Measurements from ENCODE around the gene USP1. TPM values are rescaled to one million over a fixed set of nuclear protein-coding genes. Genes with fewer than 3 reads are reported as not detected.

The USP1 gene
- total and polyA plus RNA-seq, 10 of the 15 experiments (the other 5 are each of a cell fraction or from before 2014, with no cell fraction given), result 25.6 to 77.9 (median 48.1) TPM

GRCh38 chr1:62494137-62494536, 57.3 kb downstream of the USP1 start:
- Histone ChIP-seq H2AFZ (ENCODE audit: control insufficient read depth, low read depth, low read length) (no peak overlapping the region), H4K20me1 (ENCODE audit: control insufficient read depth, insufficient read depth) (no peaks in the 10 kb centered on the region), H3K9me3 (replicated peaks; ENCODE audit: control insufficient read depth, insufficient read depth, low read length) (no peaks in the 10 kb centered on the region), H3K27ac (ENCODE audit: control insufficient read depth, insufficient read depth) (no peak overlapping the region), H3K36me3 (ENCODE audit: control insufficient read depth in 2 of 2, insufficient read depth in 2 of 2, low read length in 1 of 2) (0 out of 4 replicates have a peak, but pooled peaks cover 0 to 2% of the 10 kb centered on the region in 2 experiments), H3K79me2 (ENCODE audit: control insufficient read depth, insufficient read depth, low read length) (no peaks in the 10 kb centered on the region), H3K4me2 (ENCODE audit: control insufficient read depth, insufficient read depth) (no peak overlapping the region), H3K4me1 (ENCODE audit: control insufficient read depth, insufficient read depth, low read length) (no peaks in the 10 kb centered on the region), H3K4me3 (no peak overlapping the region), H3K27me3 (replicated peaks in 1 of 2; ENCODE audit: control insufficient read depth in 2 of 2, insufficient read depth in 2 of 2, low read length in 1 of 2) (no peaks in the 10 kb centered on the region), H3K9ac (ENCODE audit: control insufficient read depth, insufficient read depth, low read length) (no peak overlapping the region)
- POLR2A ChIA-PET, result no interaction called here
- in situ Hi-C loops (cut with MboI), result no loop called here
- no peak for DNase-seq (ENCODE audit: low read depth, low spot score)
- SMC1A ChIA-PET (ENCODE audit: uncharacterized antibody, unreplicated experiment), result interaction anchor here (0.6 to 0.8 kb wide), 2 partner anchors 15 to 16 kb away, joined by 3 read pairs; no protein-coding TSS in a partner anchor
- CTCF ChIA-PET, result interaction anchor here (0.6 to 0.7 kb wide), 2 partner anchors 14 to 168 kb away, joined by 3 read pairs; no protein-coding TSS in a partner anchor
- 85% methylated on average over 4 of the region's 4 CpGs for WGBS (ENCODE audit: insufficient coverage, insufficient replicate concordance, low lambda C conversion rate, missing lambda C conversion rate)
- BruUV-seq (replicated peaks), result no TSS peak
- ATAC-seq, result no peak
- RAD21 ChIA-PET (ENCODE audit: unreplicated experiment), result no interaction called here
- FAIRE-seq, result no peak
- intact Hi-C loops (cut with micrococcal nuclease; ENCODE audit: unreplicated experiment), result no loop called here
- TF ChIP-seq TAF1 (IDR thresholded peaks at IDR 0.05; ENCODE audit: borderline replicate concordance, low read depth, low read length) (no peak), ZSCAN29 (IDR thresholded peaks at IDR 0.05) (no peak), GATAD2B (conservative IDR thresholded peaks at IDR 0.05; ENCODE audit: low read depth) (no peak), SRF (IDR thresholded peaks at IDR 0.05; ENCODE audit: low read depth in 2 of 2, low read length in 2 of 2) (no peak), DPF2 (IDR thresholded peaks at IDR 0.05) (no peak), ZBTB33 (IDR thresholded peaks at IDR 0.05) (no peak), CHD1 (IDR thresholded peaks at IDR 0.05; ENCODE audit: low read depth, low read length) (no peak), SP1 (IDR thresholded peaks at IDR 0.05; ENCODE audit: low read depth, low read length) (no peak), NRF1 (conservative IDR thresholded peaks at IDR 0.05; ENCODE audit: low read depth, low read length) (no peak), NR2F1 (conservative IDR thresholded peaks at IDR 0.05) (no peak), STAT3 (IDR thresholded peaks at IDR 0.05; ENCODE audit: low read depth, low read length) (no peak), TCF12 (IDR thresholded peaks at IDR 0.05; ENCODE audit: low read depth, low read length) (no peak), POU2F2 (IDR thresholded peaks at IDR 0.05; ENCODE audit: borderline replicate concordance, low read depth, low read length) (no peak), ZNF687 (IDR thresholded peaks at IDR 0.05) (no peak)
- TF ChIP-seq, protein P1, sequence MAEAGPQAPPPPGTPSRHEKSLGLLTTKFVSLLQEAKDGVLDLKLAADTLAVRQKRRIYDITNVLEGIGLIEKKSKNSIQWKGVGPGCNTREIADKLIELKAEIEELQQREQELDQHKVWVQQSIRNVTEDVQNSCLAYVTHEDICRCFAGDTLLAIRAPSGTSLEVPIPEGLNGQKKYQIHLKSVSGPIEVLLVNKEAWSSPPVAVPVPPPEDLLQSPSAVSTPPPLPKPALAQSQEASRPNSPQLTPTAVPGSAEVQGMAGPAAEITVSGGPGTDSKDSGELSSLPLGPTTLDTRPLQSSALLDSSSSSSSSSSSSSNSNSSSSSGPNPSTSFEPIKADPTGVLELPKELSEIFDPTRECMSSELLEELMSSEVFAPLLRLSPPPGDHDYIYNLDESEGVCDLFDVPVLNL (IDR thresholded peaks at IDR 0.05; ENCODE audit: low read depth, low read length), result no peak
